ENCODE results near the gene ANKS6. TPM values are rescaled to one million over a fixed set of nuclear protein-coding genes. Genes with fewer than 3 reads are reported as not detected.

Gene ANKS6
- total and polyA plus RNA-seq, 2 of the 8 experiments (the other 6 are each of a cell fraction or from before 2014, with no cell fraction given): 34.1 to 56.3 TPM

- Histone ChIP-seq H2BK12ac (ENCODE audit: low read depth, low read length) (no peak overlapping the region; the same call in 1 of the 2 replicates), H3K36me3 (ENCODE audit: control insufficient read depth in 2 of 4, insufficient read depth in 4 of 4, low read length in 3 of 4) (no peaks in the 10 kb centered on the region), H3K4me1 (replicated peaks in 1 of 4; ENCODE audit: control insufficient read depth in 3 of 4, insufficient read depth in 4 of 4, low read length in 3 of 4) (peaks cover 5 to 19% (median 14%) of the 10 kb centered on the region in 4 experiments), H3K4me2 (ENCODE audit: insufficient read depth in 1 of 2, low read depth in 2 of 2, low read length in 2 of 2) (peak overlapping the region; percentile 32 to 78; a peak in 3 of 4 replicates), H3K79me2 (ENCODE audit: control insufficient read depth in 1 of 2, insufficient read depth in 2 of 2, low read length in 2 of 2) (no peaks in the 10 kb centered on the region), H2AFZ (ENCODE audit: low read length) (no peak overlapping the region), H4K5ac (ENCODE audit: insufficient read length, low read depth, low read length) (no peak overlapping the region), H3K23me2 (ENCODE audit: low read depth, low read length) (peaks cover 7% of the 10 kb centered on the region; the same call in 1 of the 2 replicates), H3K14ac (ENCODE audit: insufficient read length) (no peak overlapping the region), H3K9ac (replicated peaks in 1 of 4; ENCODE audit: extremely low read depth in 1 of 4, low read depth in 3 of 4, low read length in 3 of 4) (no peak overlapping the region; a peak in 1 of 7 replicates), H3K23ac (ENCODE audit: insufficient read length) (no peak overlapping the region), H4K20me1 (replicated peaks in 1 of 2; ENCODE audit: control insufficient read depth in 1 of 2, insufficient read depth in 2 of 2, low read length in 2 of 2) (no peaks in the 10 kb centered on the region), H3K27me3 (replicated peaks in 1 of 4; ENCODE audit: control insufficient read depth in 3 of 4, extremely low read depth in 1 of 4, insufficient read depth in 3 of 4, low read length in 3 of 4) (peaks cover 0 to 5% (median 2%) of the 10 kb centered on the region in 4 experiments; a peak in 2 of 7 replicates), H2BK120ac (replicated peaks; ENCODE audit: low read depth, low read length) (no peak overlapping the region), H3K9me3 (ENCODE audit: insufficient read depth in 2 of 2, low read depth in 1 of 2, low read length in 1 of 2) (no peaks in the 10 kb centered on the region), H2AK5ac (ENCODE audit: low read depth, low read length) (no peak overlapping the region), H4K8ac (ENCODE audit: extremely low read depth, insufficient read depth, low read length) (no peak overlapping the region), H2BK15ac (ENCODE audit: low read length) (no peak overlapping the region), H2BK5ac (ENCODE audit: low read depth, low read length) (no peak overlapping the region), H3K4ac (replicated peaks; ENCODE audit: insufficient read length, low read depth, low read length) (no peak overlapping the region), H3K56ac (replicated peaks; ENCODE audit: insufficient read length, low read depth, low read length) (no peak overlapping the region), H3K27ac (ENCODE audit: low read depth, low read length) (no peak overlapping the region), H3K18ac (ENCODE audit: extremely low read depth, low read length) (no peak overlapping the region), H3K79me1 (ENCODE audit: low read depth, low read length) (no peaks in the 10 kb centered on the region), H4K91ac (replicated peaks; ENCODE audit: insufficient read length, low read length) (no peak overlapping the region), H3K4me3 (ENCODE audit: extremely low read depth in 1 of 4, insufficient read depth in 2 of 4, low read depth in 3 of 4, low read length in 4 of 4) (no peak overlapping the region; a peak in 2 of 8 replicates), H2BK20ac (ENCODE audit: low read length) (no peak overlapping the region)
- CTCF ChIA-PET (ENCODE audit: partially characterized antibody): interaction anchor here (0.6 to 5.6 kb wide), 3 partner anchors 17 to 477 kb away, joined by 3 to 28 read pairs (median 4); no protein-coding TSS in a partner anchor
- POLR2A ChIA-PET (ENCODE audit: partially characterized antibody): no interaction called here
- 78% methylated on average over 9 of the region's 9 CpGs; no CpG with 5 or more reads in 1 of the 2 experiments for WGBS, 2 experiments (ENCODE audit: extremely low coverage in 1 of 2, insufficient coverage in 1 of 2, insufficient read length in 1 of 2, insufficient replicate concordance in 2 of 2, low coverage in 1 of 2, low lambda C conversion rate in 2 of 2, missing lambda C conversion rate in 1 of 2)
- FAIRE-seq (no peak), DNase-seq (ENCODE audit: low read depth in 1 of 2, low spot score in 2 of 2) (no peak)
- TF ChIP-seq TAF7 (optimal IDR thresholded peaks at IDR 0.05; ENCODE audit: borderline replicate concordance, low read depth, low read length) (peak; percentile 69), TBP (IDR thresholded peaks at IDR 0.05; ENCODE audit: low read depth, low read length) (peak; percentile 53; the same call in 1 of the 2 replicates), SRF (IDR thresholded peaks at IDR 0.05; ENCODE audit: low read depth, low read length) (no peak), POLR2A (IDR thresholded peaks at IDR 0.05; ENCODE audit: control extremely low read depth in 1 of 2, low read depth in 2 of 2, low read length in 2 of 2) (peak in 1 of 2 experiments; percentile 45; a peak in 1 of 3 replicates), CHD1 (IDR thresholded peaks at IDR 0.05; ENCODE audit: low read depth, low read length) (no peak), POLR2AphosphoS5 (IDR thresholded peaks at IDR 0.05; ENCODE audit: low read depth, low read length) (peak; percentile 56; the same call in 1 of the 2 replicates), ZNF274 (IDR thresholded peaks at IDR 0.05; ENCODE audit: borderline replicate concordance, extremely low read depth, low read length) (no peak)
These were observed 13.2 kb upstream of the ANKS6 start for GRCh38 chr9:98809311-98810101.

All from H1 (cell line).